HG02885 (cell line): ENCODE measurements around the gene P3H1.
"Not testable (repeated sequence)": the region's sequence is repeated elsewhere in the genome, so short reads cannot be mapped to it uniquely, and the experiment has no call there.

Experiments
- ATAC-seq: cut with Tn5 transposase; IDR thresholded peaks from one replicate; pipeline ENCODE4 v1.9.1; 2021; ENCODE audit warnings: mild to moderate bottlenecking; ENCODE audit not compliant: unreplicated experiment, poor library complexity

The P3H1 gene

DNA sequence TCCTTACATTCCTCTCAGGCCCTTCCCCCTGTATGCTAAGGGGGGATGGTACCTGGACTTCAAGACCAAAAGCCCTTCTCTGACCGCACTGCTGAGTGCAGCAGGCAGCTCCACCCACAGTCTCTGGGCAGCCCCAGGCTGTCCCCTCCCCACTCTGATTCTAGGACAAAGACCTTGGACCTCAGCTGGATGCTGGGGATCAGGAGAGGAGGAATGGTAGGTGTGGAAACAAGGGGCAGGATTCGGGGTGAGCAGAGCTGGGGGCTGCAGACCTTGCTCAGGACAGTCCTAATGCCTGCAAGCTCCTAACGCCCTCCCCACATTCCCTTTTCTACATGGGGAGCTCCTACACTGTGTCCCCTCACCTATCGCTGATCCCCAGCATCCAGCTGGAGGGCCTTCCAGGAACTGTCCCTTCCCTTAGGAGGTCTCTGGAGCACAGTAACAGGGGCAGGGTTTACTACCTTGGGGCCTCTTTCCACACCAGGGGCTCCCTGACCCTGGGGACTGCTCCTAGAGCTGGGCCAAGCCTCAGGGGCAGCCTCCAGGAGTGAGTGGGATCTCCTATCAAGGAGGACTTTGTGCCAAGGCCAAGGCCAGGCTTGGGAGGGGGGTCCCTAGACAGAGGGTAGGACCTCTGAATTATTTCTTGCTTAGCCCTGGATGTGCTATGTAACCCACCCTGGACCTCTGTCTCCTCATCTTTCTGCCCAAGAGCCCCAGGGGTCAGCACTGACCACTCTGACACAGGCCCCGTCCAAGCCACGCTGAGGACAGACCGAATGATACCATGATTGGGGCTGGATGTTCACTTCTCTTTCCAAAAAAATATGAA lies 32.4 kb downstream of the P3H1 start:
- ATAC-seq = no peak

DNA sequence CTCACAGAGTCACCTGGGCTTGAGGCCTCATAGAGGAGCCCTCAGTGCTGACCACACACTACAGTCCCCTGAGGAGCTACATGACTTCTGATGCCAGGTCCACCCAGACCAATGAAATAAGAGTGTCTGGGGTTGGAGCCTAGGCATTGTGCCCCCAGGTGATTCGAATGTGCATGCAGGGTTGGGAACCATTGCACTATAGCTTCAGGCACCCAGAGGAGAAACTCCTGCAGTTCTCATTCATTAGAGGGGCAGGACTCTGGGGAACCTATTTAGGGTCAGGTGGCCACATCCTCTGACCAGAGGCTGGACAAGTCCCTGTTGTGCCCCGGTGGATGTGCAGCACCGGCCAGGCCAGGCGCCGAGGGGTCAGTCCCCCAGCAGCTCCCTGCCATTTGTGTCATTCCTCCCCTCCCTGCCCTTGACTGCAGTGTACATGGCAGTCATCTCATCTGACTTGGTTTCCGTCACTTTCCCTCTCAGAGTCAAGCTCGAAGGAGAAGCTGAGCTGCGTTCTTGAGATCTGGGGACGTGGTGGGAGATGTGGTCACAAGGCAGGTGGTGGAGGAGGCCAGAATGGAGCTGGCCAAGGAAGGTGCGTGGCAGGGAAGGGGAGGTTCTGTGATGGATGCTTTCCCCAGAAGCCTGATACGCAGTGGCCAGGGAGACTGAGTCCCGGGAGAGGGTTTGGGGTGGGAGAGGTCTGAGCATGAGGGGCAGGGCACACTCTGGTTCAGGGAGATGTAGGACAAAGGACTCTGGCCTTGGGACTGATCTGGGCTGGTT lies 33.2 kb downstream of the P3H1 start:
- no peak for ATAC-seq

DNA sequence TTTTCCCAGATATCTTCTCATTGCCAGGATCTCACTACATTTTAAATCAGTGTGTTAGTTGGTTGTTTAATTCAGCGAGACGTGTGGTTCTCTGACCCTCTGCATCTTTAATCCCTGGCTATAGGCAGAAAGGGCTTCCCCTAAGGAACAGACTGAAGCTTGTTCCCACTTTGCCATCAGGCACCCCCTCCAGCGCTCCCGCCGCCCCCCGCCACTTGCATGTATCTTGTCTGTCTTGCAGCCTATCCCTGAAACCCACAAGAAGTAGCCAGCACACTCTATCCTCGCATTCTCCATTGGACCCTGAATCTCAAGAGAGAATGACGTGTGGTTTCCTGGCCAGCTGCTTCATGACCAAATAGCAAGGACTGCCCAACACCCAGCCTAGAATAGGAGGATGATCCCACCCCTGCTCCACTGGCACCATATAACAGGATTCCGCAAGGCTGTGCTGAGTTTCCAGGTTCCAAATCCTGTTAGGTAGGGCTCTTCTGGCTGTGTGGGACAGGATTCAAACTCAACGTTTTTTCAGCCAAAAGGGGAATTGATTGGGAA lies 34.6 kb downstream of the P3H1 start:
- no peak for ATAC-seq

DNA sequence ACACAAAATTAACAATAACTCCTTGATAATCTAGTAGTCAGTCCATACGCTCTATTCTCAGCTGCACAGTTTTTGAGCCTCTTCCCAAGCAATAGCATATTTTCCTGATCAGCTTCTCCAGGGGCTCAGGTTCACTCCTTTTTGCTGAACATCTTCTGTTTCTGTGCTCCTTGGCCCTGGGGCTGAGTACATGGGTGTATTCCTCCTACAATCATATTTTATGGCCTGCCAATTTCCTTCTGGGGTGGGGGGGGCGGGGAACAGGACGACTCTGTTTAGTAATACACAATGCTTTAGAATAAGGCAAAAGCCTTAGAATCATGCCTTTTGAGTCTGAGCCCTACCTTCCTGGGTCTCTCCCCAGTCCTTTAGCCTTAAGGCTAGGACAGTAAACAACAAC lies 35.2 kb downstream of the P3H1 start:
- no peak for ATAC-seq

DNA sequence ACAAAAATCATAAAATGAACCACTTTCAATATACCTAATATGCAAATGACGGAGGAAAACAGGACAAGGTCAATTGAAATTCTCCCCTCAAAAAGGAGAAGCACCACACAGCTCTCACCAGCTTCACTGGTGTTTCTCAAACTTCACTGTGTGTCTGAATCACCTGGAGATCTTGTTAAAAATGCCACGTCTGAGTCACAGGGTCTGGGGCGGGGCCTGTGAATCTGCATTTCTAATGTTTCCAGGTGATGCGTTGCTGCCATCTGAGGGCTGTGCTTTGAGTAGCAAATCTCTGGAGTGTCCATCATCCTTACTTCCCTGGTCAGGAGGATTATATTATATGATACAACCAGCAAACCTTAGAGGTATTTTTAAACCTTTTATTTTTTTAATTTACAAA lies 35.8 kb downstream of the P3H1 start:
- no peak for ATAC-seq

DNA sequence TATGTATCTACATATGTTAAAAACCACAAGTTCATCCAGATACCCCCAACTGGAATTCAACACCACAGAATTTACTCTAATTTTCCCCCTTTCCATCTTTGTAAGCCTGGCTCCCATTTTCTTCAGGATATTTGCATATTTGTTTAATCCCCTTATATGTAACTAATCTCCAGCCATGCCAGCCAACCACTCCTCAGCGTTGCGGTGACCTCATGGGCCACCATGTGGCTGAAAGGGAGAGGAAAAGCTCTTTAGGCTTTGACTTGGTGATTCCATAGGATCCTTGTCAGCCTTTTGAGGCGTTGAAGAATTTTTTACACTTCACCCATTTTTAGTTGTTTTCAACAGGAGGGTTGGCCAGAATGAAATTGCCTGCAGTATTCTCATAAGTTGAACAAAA lies 36.8 kb downstream of the P3H1 start:
- no peak for ATAC-seq

DNA sequence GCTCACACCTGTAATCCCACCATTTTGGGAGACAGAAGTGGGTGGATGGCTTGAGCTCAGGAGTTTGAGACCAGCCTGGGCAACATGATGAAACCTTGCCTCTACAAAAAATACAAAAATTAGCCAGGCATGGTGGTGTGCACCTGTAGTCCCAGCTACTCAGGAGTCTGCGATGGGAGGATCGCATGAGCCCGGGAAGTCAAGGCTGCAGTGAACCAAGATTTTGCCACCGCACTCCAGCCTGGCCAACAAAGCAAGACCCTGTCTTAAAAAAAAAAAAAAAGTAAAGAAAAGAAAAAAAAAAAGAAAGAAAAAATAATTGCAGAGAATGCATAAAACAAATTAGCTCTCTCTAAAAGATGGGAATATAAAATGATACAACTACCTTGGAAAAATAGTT lies 41.0 kb downstream of the P3H1 start:
- ATAC-seq = not testable (repeated sequence)

DNA sequence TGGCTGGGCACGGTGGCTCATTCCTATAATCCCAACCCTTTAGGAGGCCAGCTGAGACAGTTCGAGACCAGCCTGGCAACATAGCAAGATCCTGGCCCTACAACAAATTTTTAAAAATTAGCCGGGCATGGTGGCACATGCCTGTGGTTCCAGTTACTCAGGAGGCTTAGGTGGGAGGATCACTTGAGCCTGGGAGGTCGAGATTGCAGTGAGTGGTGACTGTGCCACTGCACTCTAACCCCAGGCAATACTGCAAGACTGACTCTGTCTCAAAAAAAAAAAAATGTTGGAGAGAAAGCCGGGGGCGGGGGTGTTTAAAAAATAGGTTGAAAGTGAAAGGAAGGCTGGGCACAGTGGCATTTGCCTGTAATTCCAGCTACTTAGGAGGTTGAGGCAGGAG lies 43.3 kb downstream of the P3H1 start:
- ATAC-seq = no peak

DNA sequence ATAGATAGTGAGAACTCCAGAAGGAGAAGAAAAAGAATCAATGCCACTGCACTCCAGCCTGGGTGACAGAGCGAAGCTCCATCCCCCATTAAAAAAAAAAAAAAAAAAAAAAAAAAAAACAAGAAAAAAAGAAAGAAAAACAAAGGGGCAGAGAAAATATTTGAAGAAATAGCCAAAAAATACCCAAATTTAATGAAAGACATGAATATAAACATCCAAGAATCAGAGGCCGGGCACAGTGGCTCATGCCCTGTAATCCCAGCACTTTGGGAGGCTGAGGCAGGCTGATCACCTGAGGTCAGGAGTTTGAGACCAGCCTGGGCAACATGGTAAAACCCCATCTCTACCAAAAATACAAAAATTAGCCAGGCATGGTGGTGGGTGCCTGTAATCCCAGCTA lies 44.4 kb downstream of the P3H1 start:
- ATAC-seq = not testable (repeated sequence)

DNA sequence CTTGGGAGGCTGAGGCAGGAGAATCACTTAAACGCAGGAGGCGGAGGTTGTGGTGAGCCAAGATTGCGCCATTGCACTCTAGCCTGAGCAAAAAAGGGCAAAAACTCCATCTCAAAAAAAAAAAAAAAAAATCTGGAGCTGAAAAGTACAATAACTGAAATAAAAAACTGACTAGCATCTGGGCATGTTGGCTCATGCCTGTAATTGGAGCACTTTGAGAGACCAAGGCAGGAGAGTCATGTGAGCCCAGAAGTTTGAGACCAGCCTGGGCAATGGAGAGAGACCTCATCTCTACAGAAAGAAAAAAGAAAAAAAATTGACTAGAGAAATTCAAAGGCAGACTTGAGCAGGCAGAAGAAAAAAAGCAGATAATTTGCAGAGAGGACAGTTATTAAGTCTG lies 44.9 kb downstream of the P3H1 start:
- no peak for ATAC-seq

DNA sequence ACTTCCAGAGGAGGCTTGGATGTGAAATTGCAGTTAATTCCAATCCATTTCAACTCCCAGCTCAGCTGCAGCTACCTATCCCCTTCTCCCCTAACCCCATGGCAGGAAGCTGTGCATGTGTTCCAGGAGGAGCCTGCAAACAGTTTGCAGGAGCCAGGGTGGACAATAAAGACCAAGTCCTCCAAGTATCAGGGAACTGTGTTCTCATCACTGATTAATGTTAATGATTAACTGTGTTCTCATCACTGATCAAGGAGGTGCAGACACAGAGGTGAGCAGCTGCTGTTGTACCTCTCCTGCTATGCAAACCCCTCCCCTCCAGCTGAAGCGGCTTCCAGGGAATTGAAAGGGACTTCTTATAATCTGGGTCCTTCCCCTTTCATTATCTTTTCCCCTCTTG lies 46.0 kb downstream of the P3H1 start:
- ATAC-seq = no peak

DNA sequence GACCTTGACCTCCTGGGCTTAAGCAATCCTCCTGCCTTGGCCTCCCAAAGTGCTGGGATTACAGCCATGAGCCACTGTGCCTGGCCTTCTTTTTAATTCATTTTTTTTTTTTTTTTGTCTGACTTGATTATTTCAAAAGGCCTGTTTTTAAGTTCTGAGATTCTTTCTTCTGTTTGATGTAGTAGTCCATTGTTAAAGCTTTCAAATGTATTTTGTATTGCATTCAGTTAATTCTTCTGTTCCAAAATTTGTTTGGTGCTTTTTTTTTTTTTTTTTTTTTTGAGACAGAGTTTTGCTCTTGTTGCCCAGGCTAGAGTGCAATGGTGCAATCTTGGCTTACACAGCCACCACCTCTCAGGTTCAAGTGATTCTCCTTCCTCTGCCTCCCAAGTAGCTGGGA lies 52.4 kb downstream of the P3H1 start:
- ATAC-seq = not testable (repeated sequence)

DNA sequence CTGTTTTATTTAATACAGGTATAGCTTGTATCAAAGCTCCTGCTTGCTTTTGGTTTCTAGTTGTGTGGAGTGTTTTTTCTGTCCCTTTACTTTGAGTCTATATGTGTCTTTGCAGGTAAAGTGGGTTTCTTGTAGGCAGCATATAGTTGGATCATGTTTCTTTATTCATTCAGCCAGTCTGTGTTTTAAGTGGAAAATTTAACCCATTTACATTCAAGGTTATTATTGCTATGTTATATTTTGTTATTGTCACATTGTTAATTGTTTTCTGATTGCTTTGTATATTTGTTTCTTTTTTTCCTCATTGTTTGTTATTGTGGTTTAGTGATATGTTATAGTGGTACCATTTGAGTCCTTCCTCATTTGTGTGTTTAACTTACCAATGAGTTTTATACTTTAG lies 53.5 kb downstream of the P3H1 start:
- ATAC-seq = no peak

DNA sequence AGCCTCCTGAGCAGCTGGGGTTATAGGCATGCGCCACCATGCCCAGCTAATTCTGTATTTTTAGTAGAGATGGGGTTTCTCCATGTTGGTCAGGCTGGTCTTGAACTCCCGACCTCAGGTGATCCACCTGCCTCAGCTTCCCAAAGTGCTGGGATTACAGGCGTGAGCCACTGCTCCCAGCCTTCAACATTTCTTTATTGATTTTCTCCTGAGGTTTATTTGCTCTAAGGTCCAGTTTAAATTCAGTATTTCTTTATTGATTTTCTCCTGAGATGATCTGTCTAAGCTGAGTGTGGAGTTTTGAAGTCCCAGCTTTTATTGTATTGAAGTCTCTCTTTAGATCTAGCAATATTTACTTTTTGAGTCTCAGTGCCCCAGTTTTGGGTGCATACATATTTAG lies 54.0 kb downstream of the P3H1 start:
- ATAC-seq = not testable (repeated sequence)

DNA sequence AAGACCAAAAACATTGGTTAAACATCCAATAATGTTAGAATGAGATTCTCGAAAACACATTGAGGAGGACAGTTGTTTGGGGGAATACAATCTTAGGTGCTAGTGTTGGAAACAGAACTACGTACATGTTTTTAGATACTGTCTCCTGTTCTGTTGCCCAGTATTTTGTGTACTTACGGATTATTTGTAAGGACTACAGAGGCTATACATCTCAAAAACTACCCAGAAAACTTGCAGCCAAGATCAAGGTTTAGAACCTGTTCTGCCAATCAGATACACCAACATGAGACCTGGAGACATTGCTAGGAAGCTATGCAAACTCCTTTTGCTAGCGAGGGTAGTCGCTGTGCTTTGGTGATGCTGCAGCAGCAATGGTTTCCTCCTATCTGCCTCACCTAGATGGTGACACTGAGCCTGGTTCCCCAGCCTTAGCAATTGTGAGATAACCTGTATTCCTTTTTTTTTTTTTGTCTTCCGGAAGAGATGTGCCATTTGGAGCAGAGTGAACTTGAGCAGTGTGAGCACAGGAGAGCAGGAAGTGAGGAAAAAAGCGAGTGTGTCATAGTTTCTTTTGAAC lies 62.9 kb downstream of the P3H1 start:
- ATAC-seq = no peak

DNA sequence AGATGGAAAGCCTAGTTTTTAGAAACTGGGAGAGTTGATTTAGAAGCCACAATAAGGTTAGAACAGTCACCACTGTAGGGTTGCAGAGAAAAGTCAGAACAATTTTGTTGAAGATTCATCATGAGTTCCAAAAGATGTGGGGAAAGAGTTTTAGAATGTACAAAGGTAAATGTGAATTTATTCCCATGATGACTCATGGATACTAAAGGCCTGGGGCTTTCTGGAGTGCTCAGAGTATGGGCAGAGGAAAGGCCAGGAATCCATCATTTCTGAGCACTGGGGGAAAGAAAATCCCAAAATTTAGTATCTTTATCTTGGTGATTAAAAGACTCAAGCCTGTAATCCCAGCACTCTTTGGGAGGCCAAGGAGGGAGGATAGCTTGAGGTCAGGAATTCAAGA lies 66.8 kb downstream of the P3H1 start:
- no peak for ATAC-seq

DNA sequence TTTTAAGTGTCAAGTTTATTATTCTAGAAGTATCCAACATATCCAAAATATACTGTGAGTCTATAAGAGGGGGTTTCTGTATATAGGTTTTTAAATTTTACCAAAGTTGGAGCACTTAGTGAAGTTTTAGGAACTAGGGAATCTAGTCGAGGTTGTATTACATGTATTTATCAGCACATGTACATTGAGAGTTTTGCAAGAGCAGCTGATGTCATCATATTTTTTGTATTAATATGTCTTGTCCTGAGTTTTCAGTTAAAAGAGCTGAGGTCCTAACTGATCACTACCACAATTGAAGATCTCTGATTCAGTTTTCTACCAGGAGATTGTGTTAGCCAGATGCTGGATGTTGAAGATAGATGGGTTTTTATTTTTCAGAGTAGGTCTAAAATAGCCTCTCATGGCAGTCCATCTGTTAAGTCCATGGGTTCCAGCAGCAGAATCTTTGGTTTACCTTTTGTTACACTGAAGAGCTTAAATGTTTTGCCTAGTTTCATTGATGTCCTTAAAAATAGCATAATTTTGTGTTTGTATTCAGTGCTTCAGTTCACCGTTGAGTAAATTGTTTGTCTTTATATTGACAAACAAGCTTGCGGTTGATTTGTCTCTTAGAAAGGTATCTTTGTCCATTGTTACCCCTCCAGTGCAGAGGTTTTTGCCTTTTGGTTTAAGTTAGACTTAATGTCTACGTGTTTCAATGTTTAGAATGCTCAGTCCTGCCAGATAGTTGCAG lies 68.6 kb downstream of the P3H1 start:
- no peak for ATAC-seq
